GM20000 (cell line): Measurements from ENCODE around the gene ZBP1.

Experiments
- DNase-seq: peaks from one replicate; pipeline ENCODE4 v3.0.0; 2012; ENCODE audit warnings: low spot score
- TF ChIP-seq, protein P1 (sequence below): IDR thresholded peaks from 2 replicates; pipeline ENCODE4 v1.5.1; 2012; ENCODE audit warnings: mild to moderate bottlenecking, control low read depth; ENCODE audit errors: extremely low read depth, missing control alignments

Gene ZBP1

DNA sequence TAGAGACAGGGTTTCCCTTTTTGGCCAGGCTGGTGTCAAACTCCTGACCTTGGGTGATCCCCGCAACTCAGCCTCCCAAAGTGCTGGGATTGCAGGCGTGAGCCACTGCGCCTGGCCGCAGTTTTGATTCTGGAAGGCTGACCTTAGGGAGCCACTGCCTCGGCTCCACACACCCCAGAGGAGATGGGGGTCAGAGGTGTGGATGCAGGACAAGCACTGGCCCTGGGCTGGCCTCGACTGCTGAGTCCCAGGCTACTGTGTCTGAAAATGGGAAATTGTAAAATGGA lies 1.5 kb downstream of the ZBP1 start:
- TF ChIP-seq, protein P1, sequence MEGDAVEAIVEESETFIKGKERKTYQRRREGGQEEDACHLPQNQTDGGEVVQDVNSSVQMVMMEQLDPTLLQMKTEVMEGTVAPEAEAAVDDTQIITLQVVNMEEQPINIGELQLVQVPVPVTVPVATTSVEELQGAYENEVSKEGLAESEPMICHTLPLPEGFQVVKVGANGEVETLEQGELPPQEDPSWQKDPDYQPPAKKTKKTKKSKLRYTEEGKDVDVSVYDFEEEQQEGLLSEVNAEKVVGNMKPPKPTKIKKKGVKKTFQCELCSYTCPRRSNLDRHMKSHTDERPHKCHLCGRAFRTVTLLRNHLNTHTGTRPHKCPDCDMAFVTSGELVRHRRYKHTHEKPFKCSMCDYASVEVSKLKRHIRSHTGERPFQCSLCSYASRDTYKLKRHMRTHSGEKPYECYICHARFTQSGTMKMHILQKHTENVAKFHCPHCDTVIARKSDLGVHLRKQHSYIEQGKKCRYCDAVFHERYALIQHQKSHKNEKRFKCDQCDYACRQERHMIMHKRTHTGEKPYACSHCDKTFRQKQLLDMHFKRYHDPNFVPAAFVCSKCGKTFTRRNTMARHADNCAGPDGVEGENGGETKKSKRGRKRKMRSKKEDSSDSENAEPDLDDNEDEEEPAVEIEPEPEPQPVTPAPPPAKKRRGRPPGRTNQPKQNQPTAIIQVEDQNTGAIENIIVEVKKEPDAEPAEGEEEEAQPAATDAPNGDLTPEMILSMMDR, result no peak

DNA sequence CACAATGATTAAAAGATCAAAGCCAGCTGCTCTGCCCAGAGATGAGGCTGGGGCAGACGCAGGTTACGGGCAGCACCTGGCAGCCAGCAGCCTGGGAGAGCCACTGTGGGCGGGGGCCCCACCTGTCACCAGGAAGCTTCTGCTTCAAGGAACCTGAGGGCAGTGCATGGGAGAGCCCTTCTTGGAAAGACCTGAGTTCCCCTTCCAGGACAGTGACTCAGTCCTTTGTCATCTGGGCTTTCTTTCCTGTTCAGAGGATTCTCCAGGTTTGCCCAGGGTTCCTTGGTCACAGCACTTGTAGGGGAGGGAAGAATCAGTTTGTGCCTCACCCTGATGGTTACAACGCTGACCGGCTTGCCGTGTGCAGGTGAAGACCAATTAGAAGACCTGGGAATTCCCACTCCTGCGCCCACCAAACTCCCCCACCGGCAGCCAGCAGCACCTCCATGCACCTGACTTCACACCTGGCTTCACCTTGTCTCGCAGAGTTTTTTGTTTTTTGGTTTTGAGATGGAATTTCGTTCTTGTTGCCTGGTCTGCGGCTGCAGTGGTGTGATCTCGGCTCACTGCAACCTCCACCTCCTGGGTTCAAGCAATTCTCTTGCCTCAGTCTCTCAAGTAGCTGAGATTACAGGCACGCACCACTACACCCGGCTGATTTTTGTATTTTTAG lies 2.0 kb downstream of the ZBP1 start:
- TF ChIP-seq, protein P1, result no peak
- no peak for DNase-seq

More for the DNA sequence above, 1.5 kb downstream of the ZBP1 start:
- no peak for DNase-seq

GRCh38 chr20:57617079-57617795 lies 3.0 kb downstream of the ZBP1 start:
- DNase-seq, result no peak
- TF ChIP-seq, protein P1, result no peak

GRCh38 chr20:57616143-57616951 lies 3.9 kb downstream of the ZBP1 start:
- TF ChIP-seq, protein P1, result no peak
- DNase-seq, result no peak

- TF ChIP-seq, protein P1, result no peak
- no peak for DNase-seq
Measured at GRCh38 chr20:57615445-57615811, 4.8 kb downstream of the ZBP1 start.

GRCh38 chr20:57614490-57615444 lies 5.5 kb downstream of the ZBP1 start:
- TF ChIP-seq, protein P1, result no peak

More at GRCh38 chr20:57614490-57615444, 5.5 kb downstream of the ZBP1 start:
- no peak for DNase-seq
